GM12878 (cell line): ENCODE results near the gene GLMN. TPM values are rescaled to one million over a fixed set of nuclear protein-coding genes. Genes with fewer than 3 reads are reported as not detected.

Source experiments
- ATAC-seq: fragments of 200-7000 bp; cut with Tn5 transposase; 3 replicates; pipeline ENCODE4 v1.9.1; 2020; ENCODE audit warnings: mild to moderate bottlenecking, moderate library complexity
- BruUV-seq: library from RNA; stranded (reverse); fragments of 400-500 nt; replicated peaks from 2 replicates; lab custom pipeline; 2021; lab: Mats Ljungman, UMichigan
- CTCF ChIA-PET: fragments of 300-600 bp; sonication (Branson Sonifier 250); formaldehyde crosslinking; extraction: SDS; loops from one replicate; lab custom pipeline; 2021; ENCODE audit warnings: inconsistent platforms; lab: Yijun Ruan, JAX
- POLR2A ChIA-PET: fragments of 350-600 bp; formaldehyde crosslinking; extraction: SDS; loops from one replicate; lab custom pipeline; 2021; ENCODE audit warnings: inconsistent platforms; lab: Charles Lee
- RAD21 ChIA-PET: fragments of 300-600 bp; sonication (Branson Sonifier 250); formaldehyde crosslinking; loops from one replicate; lab custom pipeline; 2023; ENCODE audit warnings: antibody characterized with exemption; ENCODE audit not compliant: unreplicated experiment; lab: Charles Lee
- SMC1A ChIA-PET: fragments of 300-600 bp; sonication (Branson Sonifier 250); formaldehyde crosslinking; loops from one replicate; lab custom pipeline; 2023; ENCODE audit not compliant: unreplicated experiment, uncharacterized antibody; lab: Charles Lee
- DNase-seq: peaks from one replicate; pipeline ENCODE4 v3.0.0-alpha.2; 2011; ENCODE audit warnings: low read depth, low spot score
- FAIRE-seq: peaks from 3 replicates; lab custom pipeline; 2011; peaks lifted over from hg19 to GRCh38; lab: Jason Lieb, UNC
- H2AFZ ChIP-seq: 2 replicates; pipeline ENCODE4 v1.6.0; 2011; ENCODE audit warnings: low read depth, low read length, control low read depth; ENCODE audit not compliant: control insufficient read depth
- H3K27ac ChIP-seq: 2 replicates; pipeline ENCODE4 v1.5.1; 2011; ENCODE audit warnings: control low read depth; ENCODE audit not compliant: control insufficient read depth, insufficient read depth
- H3K27me3 ChIP-seq, 2 experiments: replicated peaks in 1 of 2; 2 replicates each; pipeline versions ENCODE4 v1.6.0 to v1.6.1; 2011; ENCODE audit warnings: low read length in 1 of 2; ENCODE audit not compliant: control insufficient read depth in 2 of 2, insufficient read depth in 2 of 2
- H3K36me3 ChIP-seq, 2 experiments: 2 replicates each; pipeline ENCODE4 v1.5.1; 2011; ENCODE audit warnings: low read length in 1 of 2; ENCODE audit not compliant: control insufficient read depth in 2 of 2, insufficient read depth in 2 of 2
- H3K4me1 ChIP-seq: 2 replicates; pipeline ENCODE4 v1.6.1; 2011; ENCODE audit warnings: mild to moderate bottlenecking, low read length, moderate library complexity, mixed read lengths; ENCODE audit not compliant: control insufficient read depth, insufficient read depth
- H3K4me2 ChIP-seq: 2 replicates; pipeline ENCODE4 v1.6.0; 2011; ENCODE audit warnings: control low read depth; ENCODE audit not compliant: control insufficient read depth, insufficient read depth
- H3K4me3 ChIP-seq: fragments of 200-600 bp; sonication (generic); 2 replicates; pipeline ENCODE4 v1.5.1; 2016
- H3K79me2 ChIP-seq: 2 replicates; pipeline ENCODE4 v1.6.0; 2011; ENCODE audit warnings: low read length; ENCODE audit not compliant: control insufficient read depth, insufficient read depth
- H3K9ac ChIP-seq: 2 replicates; pipeline ENCODE4 v1.8.0; 2011; ENCODE audit warnings: low read length, control low read depth, mixed read lengths; ENCODE audit not compliant: control insufficient read depth, insufficient read depth
- H3K9me3 ChIP-seq: replicated peaks from 3 replicates; pipeline ENCODE4 v1.5.1; 2011; ENCODE audit warnings: mild to moderate bottlenecking, low read length; ENCODE audit not compliant: control insufficient read depth, insufficient read depth
- H4K20me1 ChIP-seq: 2 replicates; pipeline ENCODE4 v1.6.0; 2011; ENCODE audit not compliant: control insufficient read depth, insufficient read depth
- CREB1 ChIP-seq: IDR thresholded peaks from 2 replicates; pipeline ENCODE4 v1.6.1; 2012; ENCODE audit warnings: low read depth, mild to moderate bottlenecking, inconsistent platforms
- CREM ChIP-seq: IDR thresholded peaks from 2 replicates; pipeline ENCODE4 v1.6.1; 2014; ENCODE audit warnings: antibody characterized with exemption, low read depth
- EZH2 ChIP-seq: IDR thresholded peaks from 2 replicates; pipeline ENCODE4 v1.6.1; 2012; ENCODE audit warnings: low read depth, mild to moderate bottlenecking, control low read depth, inconsistent platforms, low read length, borderline replicate concordance; ENCODE audit not compliant: control insufficient read depth
- NFXL1 ChIP-seq: fragments of 450-650 bp; IDR thresholded peaks from 2 replicates; pipeline ENCODE4 v1.6.1; 2017; ENCODE audit warnings: antibody characterized with exemption, mild to moderate bottlenecking, borderline replicate concordance
- RFX5 ChIP-seq: IDR thresholded peaks from 2 replicates; pipeline ENCODE4 v1.6.1; 2011; ENCODE audit warnings: low read depth, low read length, improper control_type of control experiment
- RUNX3 ChIP-seq: IDR thresholded peaks from 2 replicates; pipeline ENCODE4 v1.6.1; 2012; ENCODE audit warnings: low read length, inconsistent platforms
- SMARCA5 ChIP-seq: fragments of 450-650 bp; IDR thresholded peaks from 2 replicates; pipeline ENCODE4 v1.6.1; 2017; ENCODE audit warnings: mild to moderate bottlenecking
- ZNF217 ChIP-seq: fragments of 450-650 bp; IDR thresholded peaks from 2 replicates; pipeline ENCODE4 v1.6.1; 2017; ENCODE audit warnings: antibody characterized with exemption, mild to moderate bottlenecking
- WGBS: methylation state at CpG from one replicate; pipeline ENCODE4 v1.1.6; 2016; ENCODE audit warnings: low lambda C conversion rate; ENCODE audit not compliant: insufficient replicate concordance, insufficient coverage; ENCODE audit errors: missing lambda C conversion rate; 5-methylcytosine and 5-hydroxymethylcytosine counted together
- in situ Hi-C: fragments of 300-500 bp; cut with MboI; formaldehyde crosslinking; loops from 9 replicates; pipeline ENCODE4 v1.14.3; 2018; ENCODE audit warnings: mixed read lengths
- intact Hi-C: fragments of 100-400 bp; cut with micrococcal nuclease; formaldehyde crosslinking; loops from one replicate; pipeline ENCODE4 v1.14.2; 2022; ENCODE audit not compliant: unreplicated experiment
- polyA plus RNA-seq, 11 experiments: library from polyadenylated mRNA; depleted of rRNA in 4 of 11; unstranded in 6 of 11; stranded (reverse) in 5 of 11; fragments of >200 nt; fragmentation: Nextera tagmentation in 4 of 11; fragmentation: Illumina TruSeq in 1 of 11; extraction: Ambion mirVana in 4 of 11; extraction: Trizol in 1 of 11; gene quantifications; 1 replicate in 1 of 11; 2 replicates in 10 of 11; pipeline versions ENCODE4 v1.2.1 to v1.2.3, GENCODE V29; 2011 to 2016; ENCODE audit warnings: inconsistent platforms in 2 of 11, missing spikeins in 2 of 11, low read depth in 1 of 11
- total RNA-seq, 4 experiments: library from RNA; depleted of rRNA in 3 of 4; stranded (reverse); fragments of >200 nt in 3 of 4; fragmentation: Illumina TruSeq in 1 of 4; extraction: Trizol in 1 of 4; gene quantifications; 2 replicates each; pipeline versions ENCODE4 v1.2.1 to v1.2.3, GENCODE V29; 2013 to 2021
- TF ChIP-seq, protein P1 (sequence below): fragments of 450-650 bp; IDR thresholded peaks from 2 replicates; pipeline ENCODE4 v1.6.1; 2014; ENCODE audit warnings: mild to moderate bottlenecking
- TF ChIP-seq, protein P2 (sequence below): fragments of 450-650 bp; IDR thresholded peaks from 2 replicates; pipeline ENCODE4 v1.6.1; 2016; ENCODE audit warnings: mild to moderate bottlenecking
- TF ChIP-seq, protein P3 (sequence below): fragments of 450-650 bp; conservative IDR thresholded peaks from 2 replicates; pipeline ENCODE4 v1.6.1; 2017; ENCODE audit warnings: mild to moderate bottlenecking, moderate library complexity
- TF ChIP-seq, protein P4 (sequence below): IDR thresholded peaks from 2 replicates; pipeline ENCODE4 v1.6.1; 2011; ENCODE audit warnings: borderline replicate concordance, low read depth, mild to moderate bottlenecking, moderate library complexity, mixed read lengths, low read length; ENCODE audit not compliant: insufficient read depth; ENCODE audit errors: extremely low read length

Gene GLMN
- total and polyA plus RNA-seq, 10 of the 15 experiments (the other 5 are each of a cell fraction or from before 2014, with no cell fraction given): 11.5 to 33.7 (median 16.7) TPM

DNA sequence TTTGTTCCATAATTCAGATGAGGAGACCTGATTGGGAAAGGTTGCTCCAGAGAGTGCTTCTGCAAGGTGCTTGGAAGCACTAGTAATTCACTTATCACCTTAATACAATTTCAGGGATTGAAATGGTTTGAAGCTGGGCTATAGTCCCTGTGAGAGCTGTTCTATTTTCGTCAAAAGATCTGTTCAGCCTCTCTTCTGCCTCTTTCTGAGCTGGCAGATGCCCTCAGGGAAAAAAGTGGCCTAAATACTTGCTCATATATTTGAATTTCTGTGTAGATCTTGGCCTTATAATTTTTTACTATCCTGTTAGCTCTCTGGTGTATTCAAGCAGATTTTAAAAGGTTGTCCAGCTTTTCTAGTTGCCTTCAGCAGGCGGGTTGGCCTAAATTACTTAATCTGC lies 58.8 kb downstream of the GLMN start:
- Histone ChIP-seq H2AFZ (no peak overlapping the region), H3K9me3 (no peaks in the 10 kb centered on the region), H3K9ac (no peak overlapping the region), H4K20me1 (no peaks in the 10 kb centered on the region), H3K4me1 (no peaks in the 10 kb centered on the region), H3K79me2 (no peaks in the 10 kb centered on the region), H3K4me2 (no peak overlapping the region), H3K27ac (no peak overlapping the region), H3K4me3 (no peak overlapping the region), H3K36me3 (no peaks in the 10 kb centered on the region), H3K27me3 (no peaks in the 10 kb centered on the region)
- intact Hi-C loops: no loop called here
- ChIA-PET SMC1A (interaction anchor here (1.0 to 1.5 kb wide), 2 partner anchors 9 to 551 kb away, joined by 4 read pairs; no protein-coding TSS in a partner anchor), POLR2A (no interaction called here), CTCF (interaction anchor here (1.2 kb wide), 1 partner anchor 10 kb away, joined by 3 read pairs; no protein-coding TSS in a partner anchor), RAD21 (no interaction called here)
- FAIRE-seq (no peak), ATAC-seq (no peak), DNase-seq (no peak)
- in situ Hi-C loops: no loop called here
- no peak for TF ChIP-seq RUNX3
- no peak for TF ChIP-seq RFX5
- TF ChIP-seq EZH2: no peak
- WGBS: 18% methylated on average over 2 of the region's 2 CpGs
- no TSS peak for BruUV-seq

DNA sequence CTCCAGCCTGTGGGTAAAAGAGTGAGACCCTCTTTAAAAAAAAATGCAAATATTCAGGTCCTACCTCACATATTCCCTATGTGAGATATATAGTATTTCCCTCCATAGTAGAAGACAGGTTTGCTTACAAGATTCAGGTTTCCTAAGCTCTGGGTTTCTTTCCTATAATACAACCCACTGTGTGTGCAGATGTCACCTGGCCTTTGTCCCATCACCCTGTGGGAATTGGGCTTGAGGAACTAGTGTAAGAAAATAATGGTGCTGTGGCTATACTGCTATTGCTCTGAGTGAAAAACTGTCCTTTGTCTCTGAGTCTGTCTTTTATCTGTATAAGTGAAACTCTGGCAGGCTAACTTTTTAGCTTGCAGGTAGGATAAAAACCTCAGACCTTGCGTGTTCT lies 68.1 kb downstream of the GLMN start:
- no peak overlapping the region for H3K4me2 ChIP-seq
- no peak for FAIRE-seq
- BruUV-seq: no TSS peak
- H3K4me1 ChIP-seq: no peaks in the 10 kb centered on the region
- 45% methylated on average over 1 of the region's 1 CpG for WGBS
- H3K9me3 ChIP-seq: no peaks in the 10 kb centered on the region
- CTCF ChIA-PET: interaction anchor here (1.0 kb wide), 1 partner anchor 9 kb away, joined by 3 read pairs; no protein-coding TSS in a partner anchor
- in situ Hi-C loops (no loop called here), intact Hi-C loops (no loop called here)
- no peak for DNase-seq
- no peak overlapping the region for H2AFZ ChIP-seq
- H3K4me3 ChIP-seq: no peak overlapping the region
- POLR2A ChIA-PET: interaction anchor here (0.7 kb wide), 1 partner anchor 624 kb away, joined by 4 read pairs; no protein-coding TSS in a partner anchor
- no peak overlapping the region for H3K27ac ChIP-seq
- RAD21 ChIA-PET: no interaction called here
- H3K36me3 ChIP-seq: no peaks in the 10 kb centered on the region
- no peak overlapping the region for H3K9ac ChIP-seq
- ATAC-seq: no peak
- SMC1A ChIA-PET: interaction anchor here (0.6 to 1.1 kb wide), 3 partner anchors 10 to 441 kb away, joined by 3 to 4 read pairs (median 3); no protein-coding TSS in a partner anchor
- no peaks in the 10 kb centered on the region for H3K79me2 ChIP-seq
- H4K20me1 ChIP-seq: no peaks in the 10 kb centered on the region
- no peaks in the 10 kb centered on the region for H3K27me3 ChIP-seq
- TF ChIP-seq CREM (no peak), SMARCA5 (no peak), ZNF217 (no peak), CREB1 (no peak), RUNX3 (no peak), NFXL1 (no peak)
- TF ChIP-seq, protein P1, sequence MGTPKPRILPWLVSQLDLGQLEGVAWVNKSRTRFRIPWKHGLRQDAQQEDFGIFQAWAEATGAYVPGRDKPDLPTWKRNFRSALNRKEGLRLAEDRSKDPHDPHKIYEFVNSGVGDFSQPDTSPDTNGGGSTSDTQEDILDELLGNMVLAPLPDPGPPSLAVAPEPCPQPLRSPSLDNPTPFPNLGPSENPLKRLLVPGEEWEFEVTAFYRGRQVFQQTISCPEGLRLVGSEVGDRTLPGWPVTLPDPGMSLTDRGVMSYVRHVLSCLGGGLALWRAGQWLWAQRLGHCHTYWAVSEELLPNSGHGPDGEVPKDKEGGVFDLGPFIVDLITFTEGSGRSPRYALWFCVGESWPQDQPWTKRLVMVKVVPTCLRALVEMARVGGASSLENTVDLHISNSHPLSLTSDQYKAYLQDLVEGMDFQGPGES: no peak
- TF ChIP-seq, protein P2, sequence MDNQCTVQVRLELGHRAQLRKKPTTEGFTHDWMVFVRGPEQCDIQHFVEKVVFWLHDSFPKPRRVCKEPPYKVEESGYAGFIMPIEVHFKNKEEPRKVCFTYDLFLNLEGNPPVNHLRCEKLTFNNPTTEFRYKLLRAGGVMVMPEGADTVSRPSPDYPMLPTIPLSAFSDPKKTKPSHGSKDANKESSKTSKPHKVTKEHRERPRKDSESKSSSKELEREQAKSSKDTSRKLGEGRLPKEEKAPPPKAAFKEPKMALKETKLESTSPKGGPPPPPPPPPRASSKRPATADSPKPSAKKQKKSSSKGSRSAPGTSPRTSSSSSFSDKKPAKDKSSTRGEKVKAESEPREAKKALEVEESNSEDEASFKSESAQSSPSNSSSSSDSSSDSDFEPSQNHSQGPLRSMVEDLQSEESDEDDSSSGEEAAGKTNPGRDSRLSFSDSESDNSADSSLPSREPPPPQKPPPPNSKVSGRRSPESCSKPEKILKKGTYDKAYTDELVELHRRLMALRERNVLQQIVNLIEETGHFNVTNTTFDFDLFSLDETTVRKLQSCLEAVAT: no peak
- TF ChIP-seq, protein P3, sequence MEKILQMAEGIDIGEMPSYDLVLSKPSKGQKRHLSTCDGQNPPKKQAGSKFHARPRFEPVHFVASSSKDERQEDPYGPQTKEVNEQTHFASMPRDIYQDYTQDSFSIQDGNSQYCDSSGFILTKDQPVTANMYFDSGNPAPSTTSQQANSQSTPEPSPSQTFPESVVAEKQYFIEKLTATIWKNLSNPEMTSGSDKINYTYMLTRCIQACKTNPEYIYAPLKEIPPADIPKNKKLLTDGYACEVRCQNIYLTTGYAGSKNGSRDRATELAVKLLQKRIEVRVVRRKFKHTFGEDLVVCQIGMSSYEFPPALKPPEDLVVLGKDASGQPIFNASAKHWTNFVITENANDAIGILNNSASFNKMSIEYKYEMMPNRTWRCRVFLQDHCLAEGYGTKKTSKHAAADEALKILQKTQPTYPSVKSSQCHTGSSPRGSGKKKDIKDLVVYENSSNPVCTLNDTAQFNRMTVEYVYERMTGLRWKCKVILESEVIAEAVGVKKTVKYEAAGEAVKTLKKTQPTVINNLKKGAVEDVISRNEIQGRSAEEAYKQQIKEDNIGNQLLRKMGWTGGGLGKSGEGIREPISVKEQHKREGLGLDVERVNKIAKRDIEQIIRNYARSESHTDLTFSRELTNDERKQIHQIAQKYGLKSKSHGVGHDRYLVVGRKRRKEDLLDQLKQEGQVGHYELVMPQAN: no peak
- TF ChIP-seq, protein P4, sequence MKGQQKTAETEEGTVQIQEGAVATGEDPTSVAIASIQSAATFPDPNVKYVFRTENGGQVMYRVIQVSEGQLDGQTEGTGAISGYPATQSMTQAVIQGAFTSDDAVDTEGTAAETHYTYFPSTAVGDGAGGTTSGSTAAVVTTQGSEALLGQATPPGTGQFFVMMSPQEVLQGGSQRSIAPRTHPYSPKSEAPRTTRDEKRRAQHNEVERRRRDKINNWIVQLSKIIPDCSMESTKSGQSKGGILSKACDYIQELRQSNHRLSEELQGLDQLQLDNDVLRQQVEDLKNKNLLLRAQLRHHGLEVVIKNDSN: no peak
